GM21381 (cell line): ENCODE data around the gene PRKCA.
"Not testable (repeated sequence)": the region's sequence is repeated elsewhere in the genome, so short reads cannot be mapped to it uniquely, and the experiment has no call there.

Source experiments
- ATAC-seq: cut with Tn5 transposase; IDR thresholded peaks from one replicate; pipeline ENCODE4 v1.9.1; 2021; ENCODE audit warnings: mild to moderate bottlenecking, moderate library complexity; ENCODE audit not compliant: unreplicated experiment

PRKCA gene

GRCh38 chr17:66451188-66452149, 149.1 kb downstream of the PRKCA start:
- ATAC-seq = no peak

- ATAC-seq = no peak
Observed at GRCh38 chr17:66455060-66455459, 152.6 kb downstream of the PRKCA start.

GRCh38 chr17:66457499-66457898, 155.1 kb downstream of the PRKCA start:
- ATAC-seq = not testable (repeated sequence)

GRCh38 chr17:66458782-66459181, 156.4 kb downstream of the PRKCA start:
- ATAC-seq = no peak

GRCh38 chr17:66459811-66460270, 157.4 kb downstream of the PRKCA start:
- ATAC-seq = no peak

- ATAC-seq = no peak
Observed at GRCh38 chr17:66460558-66460957, 158.1 kb downstream of the PRKCA start.

- ATAC-seq = no peak
Observed at GRCh38 chr17:66461343-66461995, 159.1 kb downstream of the PRKCA start.

GRCh38 chr17:66462010-66462409, 159.6 kb downstream of the PRKCA start:
- no peak for ATAC-seq

- ATAC-seq = no peak
Observed at GRCh38 chr17:66464921-66465320, 162.5 kb downstream of the PRKCA start.

GRCh38 chr17:66465701-66466100, 163.3 kb downstream of the PRKCA start:
- ATAC-seq = no peak

GRCh38 chr17:66466106-66466820, 163.8 kb downstream of the PRKCA start:
- no peak for ATAC-seq

- ATAC-seq = no peak
Observed at GRCh38 chr17:66466840-66467367, 164.5 kb downstream of the PRKCA start.

- ATAC-seq = no peak
Observed at GRCh38 chr17:66467766-66468165, 165.4 kb downstream of the PRKCA start.

GRCh38 chr17:66468241-66469087, 166.1 kb downstream of the PRKCA start:
- ATAC-seq = no peak

- ATAC-seq = no peak
Observed at GRCh38 chr17:66469088-66469442, 166.7 kb downstream of the PRKCA start.

GRCh38 chr17:66469461-66469860, 167.0 kb downstream of the PRKCA start:
- ATAC-seq = no peak

GRCh38 chr17:66469890-66470289, 167.5 kb downstream of the PRKCA start:
- no peak for ATAC-seq

- ATAC-seq = no peak
Observed at GRCh38 chr17:66472123-66472522, 169.7 kb downstream of the PRKCA start.

- no peak for ATAC-seq
Observed at GRCh38 chr17:66474258-66474657, 171.8 kb downstream of the PRKCA start.

GRCh38 chr17:66474806-66475497, 172.5 kb downstream of the PRKCA start:
- no peak for ATAC-seq
